ENCODE measurements around the gene GANC.

Gene GANC

DNA sequence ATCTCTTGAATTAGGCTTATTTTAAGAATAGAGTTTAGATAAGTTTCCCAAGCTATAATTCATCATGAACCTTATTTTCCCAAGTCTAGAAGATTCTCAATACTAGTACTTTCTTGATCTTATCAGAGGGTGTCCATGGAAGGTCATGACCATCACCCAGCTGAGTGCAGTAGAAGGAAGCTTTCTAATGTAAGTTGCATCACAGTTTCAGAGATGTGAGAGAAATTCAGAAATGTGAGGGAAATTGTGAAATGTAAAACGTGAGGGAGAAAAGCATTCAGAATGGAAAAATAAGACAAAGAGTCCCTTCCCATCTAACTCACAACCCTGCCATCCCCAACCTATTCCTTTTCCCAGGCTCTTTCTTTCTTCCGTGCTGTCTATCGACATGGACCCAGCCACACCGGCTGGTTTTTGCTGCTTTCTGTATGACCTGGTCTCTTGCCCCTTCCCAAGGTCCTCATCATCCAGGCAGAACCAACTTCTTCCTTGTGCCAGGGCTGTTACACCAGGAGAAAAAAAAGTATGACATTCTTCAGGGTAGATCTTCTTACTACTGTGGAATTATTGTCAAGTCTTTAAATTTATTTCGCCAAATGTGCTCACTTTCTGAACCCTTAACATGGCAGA lies 93.0 kb downstream of the GANC start:
- TF ChIP-seq, protein P1, sequence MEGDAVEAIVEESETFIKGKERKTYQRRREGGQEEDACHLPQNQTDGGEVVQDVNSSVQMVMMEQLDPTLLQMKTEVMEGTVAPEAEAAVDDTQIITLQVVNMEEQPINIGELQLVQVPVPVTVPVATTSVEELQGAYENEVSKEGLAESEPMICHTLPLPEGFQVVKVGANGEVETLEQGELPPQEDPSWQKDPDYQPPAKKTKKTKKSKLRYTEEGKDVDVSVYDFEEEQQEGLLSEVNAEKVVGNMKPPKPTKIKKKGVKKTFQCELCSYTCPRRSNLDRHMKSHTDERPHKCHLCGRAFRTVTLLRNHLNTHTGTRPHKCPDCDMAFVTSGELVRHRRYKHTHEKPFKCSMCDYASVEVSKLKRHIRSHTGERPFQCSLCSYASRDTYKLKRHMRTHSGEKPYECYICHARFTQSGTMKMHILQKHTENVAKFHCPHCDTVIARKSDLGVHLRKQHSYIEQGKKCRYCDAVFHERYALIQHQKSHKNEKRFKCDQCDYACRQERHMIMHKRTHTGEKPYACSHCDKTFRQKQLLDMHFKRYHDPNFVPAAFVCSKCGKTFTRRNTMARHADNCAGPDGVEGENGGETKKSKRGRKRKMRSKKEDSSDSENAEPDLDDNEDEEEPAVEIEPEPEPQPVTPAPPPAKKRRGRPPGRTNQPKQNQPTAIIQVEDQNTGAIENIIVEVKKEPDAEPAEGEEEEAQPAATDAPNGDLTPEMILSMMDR (IDR thresholded peaks at IDR 0.05; ENCODE audit: low read depth, low read length): no peak
- no peak overlapping the region for H3K27ac ChIP-seq

DNA sequence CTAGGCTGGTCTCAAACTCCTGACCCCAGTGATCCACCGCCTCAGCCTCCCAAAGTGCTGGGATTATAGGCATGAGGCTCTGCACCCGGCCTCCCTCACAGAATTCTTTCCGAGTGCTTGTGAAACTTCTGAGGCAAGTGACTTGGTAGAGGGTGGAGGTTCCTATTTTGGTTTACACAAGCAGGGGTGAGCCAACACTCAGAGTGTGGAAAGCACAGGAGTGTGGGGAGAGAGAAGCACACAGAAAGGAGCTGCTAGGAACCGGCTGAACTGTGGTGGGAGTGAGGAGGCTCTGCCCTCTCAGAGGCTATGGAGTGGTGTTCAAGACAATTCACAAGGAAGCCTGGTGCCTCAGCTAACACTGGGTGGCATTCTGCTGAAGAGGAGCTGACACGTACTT lies 94.0 kb downstream of the GANC start:
- H3K9me3 ChIP-seq (ENCODE audit: severe bottlenecking): peaks cover 4% of the 10 kb centered on the region
- TF ChIP-seq, protein P1 (IDR thresholded peaks at IDR 0.05; ENCODE audit: low read depth, low read length): no peak
- no peaks in the 10 kb centered on the region for H3K36me3 ChIP-seq
- no peak overlapping the region for H3K4me3 ChIP-seq (ENCODE audit: low read depth, low read length)
- no peak for DNase-seq
- no peak overlapping the region for H3K27ac ChIP-seq
- no peaks in the 10 kb centered on the region for H3K27me3 ChIP-seq (ENCODE audit: insufficient read depth, low read depth, severe bottlenecking)

More for the DNA sequence above, 93.0 kb downstream of the GANC start:
- Histone ChIP-seq H3K4me3 (ENCODE audit: low read depth, low read length) (no peak overlapping the region), H3K27me3 (ENCODE audit: insufficient read depth, low read depth, severe bottlenecking) (no peaks in the 10 kb centered on the region), H3K9me3 (ENCODE audit: severe bottlenecking) (peaks cover 2% of the 10 kb centered on the region), H3K36me3 (no peaks in the 10 kb centered on the region)
- no peak for DNase-seq

DNA sequence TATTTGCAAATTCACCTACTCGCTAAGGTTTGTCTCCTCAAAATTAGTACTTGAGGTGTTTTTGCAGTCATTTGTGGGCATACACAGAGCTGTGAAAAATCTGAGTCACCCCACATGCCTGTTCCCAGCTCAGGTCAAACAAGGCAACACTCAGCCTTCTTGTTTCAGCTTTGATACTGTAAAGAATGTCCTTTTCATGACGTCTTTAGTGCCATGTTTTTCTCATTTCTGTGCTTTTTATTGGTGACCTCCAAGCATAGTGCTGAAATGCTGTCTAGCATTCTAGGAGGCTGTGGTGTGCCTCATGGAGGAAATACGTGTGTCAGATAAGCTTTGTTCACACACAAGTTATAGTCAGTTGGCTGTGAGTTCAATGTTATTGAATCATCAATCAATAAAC lies 95.1 kb downstream of the GANC start:
- Histone ChIP-seq H3K27ac (no peak overlapping the region), H3K36me3 (no peaks in the 10 kb centered on the region), H3K9me3 (ENCODE audit: severe bottlenecking) (peaks cover 4% of the 10 kb centered on the region), H3K27me3 (ENCODE audit: insufficient read depth, low read depth, severe bottlenecking) (no peaks in the 10 kb centered on the region), H3K4me3 (ENCODE audit: low read depth, low read length) (no peak overlapping the region)
- DNase-seq: no peak
- TF ChIP-seq, protein P1 (IDR thresholded peaks at IDR 0.05; ENCODE audit: low read depth, low read length): no peak

DNA sequence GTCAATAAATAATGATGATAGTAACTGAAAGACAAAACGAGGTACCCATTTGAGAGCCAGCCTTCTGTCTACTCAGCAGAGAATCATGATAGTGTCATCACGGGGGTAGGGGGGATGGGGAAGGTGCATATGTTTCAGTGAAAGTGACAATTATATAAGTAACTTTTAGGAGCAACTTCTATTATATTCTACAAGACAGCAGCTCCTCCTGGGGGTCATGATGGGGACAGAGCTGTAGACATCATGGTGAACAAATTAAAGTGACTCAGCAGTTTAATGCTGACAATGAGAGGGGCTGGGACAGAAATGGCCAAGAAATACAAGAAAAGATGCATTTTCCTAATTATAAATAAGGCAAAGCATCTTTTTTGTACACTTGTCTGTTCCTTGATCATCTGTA lies 98.1 kb downstream of the GANC start:
- no peaks in the 10 kb centered on the region for H3K27me3 ChIP-seq (ENCODE audit: insufficient read depth, low read depth, severe bottlenecking)
- H3K9me3 ChIP-seq (ENCODE audit: severe bottlenecking): peaks cover 4% of the 10 kb centered on the region
- H3K36me3 ChIP-seq: no peaks in the 10 kb centered on the region
- no peak overlapping the region for H3K27ac ChIP-seq
- no peak overlapping the region for H3K4me3 ChIP-seq (ENCODE audit: low read depth, low read length)
- no peak for DNase-seq
- TF ChIP-seq, protein P1 (IDR thresholded peaks at IDR 0.05; ENCODE audit: low read depth, low read length): no peak

DNA sequence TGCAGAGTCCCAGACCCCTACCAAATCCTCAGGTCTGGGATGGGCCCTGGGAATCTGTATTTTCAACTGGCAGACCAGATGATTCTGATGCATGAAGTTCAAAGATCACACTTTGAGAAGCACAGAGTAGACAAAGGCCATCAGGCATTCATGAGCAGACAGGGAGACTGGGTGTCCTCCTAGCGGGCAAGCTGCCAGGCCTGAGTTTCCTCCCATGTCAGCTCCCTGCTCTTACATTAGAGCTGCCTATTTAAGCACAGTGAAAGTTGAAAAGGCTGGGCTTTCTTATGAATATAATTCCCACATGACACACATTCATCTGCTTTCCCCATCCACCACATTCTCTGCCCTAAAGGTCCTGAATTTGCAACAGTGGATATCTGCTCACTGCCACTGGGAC lies 100.3 kb downstream of the GANC start:
- Histone ChIP-seq H3K36me3 (no peaks in the 10 kb centered on the region), H3K4me3 (ENCODE audit: low read depth, low read length) (no peak overlapping the region), H3K27me3 (ENCODE audit: insufficient read depth, low read depth, severe bottlenecking) (no peaks in the 10 kb centered on the region), H3K27ac (no peak overlapping the region), H3K9me3 (ENCODE audit: severe bottlenecking) (peaks cover 12% of the 10 kb centered on the region)
- DNase-seq: no peak
- TF ChIP-seq, protein P1 (IDR thresholded peaks at IDR 0.05; ENCODE audit: low read depth, low read length): no peak

DNA sequence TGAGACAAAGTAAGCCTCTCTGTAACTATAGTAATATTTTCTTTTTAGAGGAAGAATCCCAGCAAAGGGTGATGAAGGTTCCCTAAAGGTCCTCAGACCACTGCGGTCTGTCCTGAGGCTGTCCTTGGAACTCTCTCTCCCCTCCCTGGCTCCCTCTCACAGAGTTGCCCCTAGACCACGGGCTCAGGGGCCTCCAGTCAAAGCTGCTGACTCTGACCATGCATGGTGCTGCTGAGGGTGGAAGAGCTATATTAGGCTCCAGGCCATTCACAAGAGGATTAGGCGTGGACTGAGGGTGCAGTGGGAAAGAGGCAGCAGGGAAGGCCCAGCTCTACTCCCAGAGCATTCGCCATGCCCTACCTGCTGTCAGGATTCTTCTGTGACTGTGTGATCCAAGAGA lies 100.9 kb downstream of the GANC start:
- no peak for DNase-seq
- TF ChIP-seq, protein P1 (IDR thresholded peaks at IDR 0.05; ENCODE audit: low read depth, low read length): no peak
- no peak overlapping the region for H3K4me3 ChIP-seq (ENCODE audit: low read depth, low read length)
- no peaks in the 10 kb centered on the region for H3K36me3 ChIP-seq
- no peaks in the 10 kb centered on the region for H3K27me3 ChIP-seq (ENCODE audit: insufficient read depth, low read depth, severe bottlenecking)
- H3K9me3 ChIP-seq (ENCODE audit: severe bottlenecking): peaks cover 10% of the 10 kb centered on the region
- no peak overlapping the region for H3K27ac ChIP-seq
